Activated gamma-delta T cell treated with anti-CD3 and anti-CD28 coated beads, Interleukin-2, amount 50 U/mL, for 16 hours (primary cell): ENCODE results near the gene POU1F1.
"Not testable (repeated sequence)": the region's sequence is repeated elsewhere in the genome, so short reads cannot be mapped to it uniquely, and the experiment has no call there.

Source experiments
- DNase-seq: peaks from one replicate; pipeline ENCODE4 v3.0.0-alpha.2; 2020; ENCODE audit warnings: low read depth

Gene POU1F1, protein sequence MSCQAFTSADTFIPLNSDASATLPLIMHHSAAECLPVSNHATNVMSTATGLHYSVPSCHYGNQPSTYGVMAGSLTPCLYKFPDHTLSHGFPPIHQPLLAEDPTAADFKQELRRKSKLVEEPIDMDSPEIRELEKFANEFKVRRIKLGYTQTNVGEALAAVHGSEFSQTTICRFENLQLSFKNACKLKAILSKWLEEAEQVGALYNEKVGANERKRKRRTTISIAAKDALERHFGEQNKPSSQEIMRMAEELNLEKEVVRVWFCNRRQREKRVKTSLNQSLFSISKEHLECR

DNA sequence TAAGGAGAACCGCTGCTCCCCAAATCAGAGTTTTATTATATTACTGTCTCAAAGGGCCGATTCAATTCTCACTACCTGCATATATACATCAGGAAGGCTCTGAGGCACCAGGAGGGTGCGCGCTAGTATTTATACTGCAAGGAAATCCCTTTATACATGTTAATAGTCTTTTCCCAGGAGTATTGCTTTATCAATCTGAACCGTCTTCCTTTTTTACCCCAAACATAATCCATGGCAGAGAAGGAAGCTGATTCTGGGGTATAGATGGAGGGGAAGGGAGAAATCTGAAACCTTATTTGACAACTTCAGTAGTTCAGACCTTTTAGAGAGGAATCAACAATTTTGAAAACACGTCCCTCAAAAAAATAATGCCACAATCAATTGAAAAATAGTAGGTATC lies at the start of gene POU1F1:
TSS of gene POU1F1 (minus strand) at position 101 of the 400 bp plus-strand sequence. CDS start 122 bp downstream, outside the sequence.
- DNase-seq = no peak

DNA sequence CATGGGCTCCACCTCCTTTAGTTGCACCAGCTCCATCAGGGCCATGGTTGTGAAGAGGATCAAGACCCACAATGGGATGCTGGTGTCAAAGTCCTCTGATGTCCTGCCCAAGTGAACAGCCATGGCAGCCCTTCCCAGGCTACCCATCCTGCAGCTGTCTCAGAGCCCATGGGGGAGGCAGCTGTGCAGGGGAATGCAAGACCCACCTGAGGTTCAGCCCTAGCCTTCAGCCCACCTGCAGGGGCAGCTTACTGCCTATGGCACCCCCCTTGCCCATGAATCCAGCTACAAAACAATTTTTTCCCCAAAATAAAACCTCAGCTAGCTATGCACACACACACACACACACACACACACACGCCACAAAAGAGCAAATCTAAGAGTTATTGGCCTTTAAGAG lies 48.2 kb upstream of the POU1F1 start:
- no peak for DNase-seq

DNA sequence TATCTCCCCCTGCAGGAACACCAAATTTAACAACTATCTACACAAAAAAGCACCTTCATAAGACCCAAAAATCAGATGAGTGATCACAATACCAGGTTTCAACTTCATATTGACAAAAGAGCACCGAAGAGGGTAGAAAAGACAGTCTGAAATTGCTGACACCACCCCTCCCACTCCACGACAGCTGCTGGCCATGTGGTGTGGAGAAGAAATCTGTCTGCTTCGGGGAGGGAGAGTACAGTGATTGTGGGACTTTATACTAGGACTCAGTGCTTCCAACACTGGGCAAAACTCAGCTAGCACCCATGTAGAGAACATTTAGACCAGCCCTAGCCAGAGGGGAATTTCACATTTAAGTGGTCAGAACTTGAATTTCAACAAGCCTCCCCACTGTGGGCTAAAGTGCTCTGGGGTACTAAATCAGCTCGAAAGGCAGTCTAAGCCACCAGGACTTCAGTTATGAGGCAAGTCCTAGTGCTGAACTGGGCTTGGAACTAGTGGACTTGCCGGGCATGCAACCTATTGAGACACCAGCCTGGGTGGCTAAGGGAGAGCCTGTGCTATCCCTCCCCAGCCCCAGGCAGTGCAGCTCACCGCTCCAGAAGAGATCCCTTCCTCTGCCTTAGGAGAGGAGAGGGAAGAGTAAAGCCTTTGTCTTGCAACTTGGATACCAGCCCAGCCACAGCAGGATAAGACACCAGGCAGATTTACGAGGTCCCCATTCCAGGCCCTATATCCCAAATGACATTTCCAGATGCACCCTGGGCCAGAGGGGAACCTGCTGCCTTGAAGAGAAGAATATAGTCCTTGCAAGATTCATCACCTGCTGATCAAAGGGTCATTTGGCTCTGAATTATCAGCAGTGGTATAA lies 44.6 kb upstream of the POU1F1 start:
- DNase-seq = no peak

DNA sequence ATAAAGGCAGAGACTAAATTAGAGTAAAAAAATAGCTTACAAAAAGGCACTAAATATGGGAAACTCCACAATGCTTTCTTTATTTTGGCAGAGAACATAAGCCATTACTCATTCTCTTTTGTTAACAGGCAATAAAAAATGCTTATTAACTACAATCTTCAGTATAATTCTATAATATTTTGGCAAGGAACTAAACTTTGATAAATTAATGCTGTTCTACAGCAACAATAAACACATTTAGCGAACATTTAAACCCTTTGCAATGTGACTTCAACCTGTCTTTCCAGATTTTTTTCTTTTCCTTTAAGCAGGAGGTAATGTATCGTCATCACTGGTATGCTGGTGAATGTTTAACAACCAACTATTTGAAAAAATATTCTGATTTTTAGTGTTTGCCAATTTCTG lies 42.2 kb upstream of the POU1F1 start:
- no peak for DNase-seq

GRCh38 chr3:87317779-87318178 lies 41.4 kb upstream of the POU1F1 start:
- DNase-seq = no peak

- DNase-seq = no peak
Observed at GRCh38 chr3:87313641-87314040, 37.3 kb upstream of the POU1F1 start.

- DNase-seq = no peak
Observed at GRCh38 chr3:87311309-87311708, 34.9 kb upstream of the POU1F1 start.

GRCh38 chr3:87309601-87310000 lies 33.2 kb upstream of the POU1F1 start:
- DNase-seq = no peak

- no peak for DNase-seq
Observed at GRCh38 chr3:87307805-87308204, 31.4 kb upstream of the POU1F1 start.

DNA sequence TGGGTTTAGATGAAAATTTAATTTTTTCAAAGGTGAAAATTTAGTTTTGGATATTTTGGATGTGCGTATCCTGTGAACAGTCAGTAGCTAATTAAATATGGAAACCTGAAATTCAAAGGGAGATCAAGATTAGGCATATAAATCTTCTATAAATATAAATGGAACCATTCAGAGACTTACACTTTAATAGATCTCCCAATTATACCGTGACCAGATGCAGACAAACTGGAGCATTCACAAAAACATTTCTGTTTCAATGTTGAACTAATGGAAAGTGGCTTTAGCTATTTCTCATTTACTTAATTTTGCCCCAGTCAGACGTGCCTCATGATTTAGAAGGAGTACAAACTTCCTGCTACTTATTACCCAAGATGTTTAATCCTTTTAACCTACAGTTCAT lies 29.1 kb upstream of the POU1F1 start:
- DNase-seq = no peak

DNA sequence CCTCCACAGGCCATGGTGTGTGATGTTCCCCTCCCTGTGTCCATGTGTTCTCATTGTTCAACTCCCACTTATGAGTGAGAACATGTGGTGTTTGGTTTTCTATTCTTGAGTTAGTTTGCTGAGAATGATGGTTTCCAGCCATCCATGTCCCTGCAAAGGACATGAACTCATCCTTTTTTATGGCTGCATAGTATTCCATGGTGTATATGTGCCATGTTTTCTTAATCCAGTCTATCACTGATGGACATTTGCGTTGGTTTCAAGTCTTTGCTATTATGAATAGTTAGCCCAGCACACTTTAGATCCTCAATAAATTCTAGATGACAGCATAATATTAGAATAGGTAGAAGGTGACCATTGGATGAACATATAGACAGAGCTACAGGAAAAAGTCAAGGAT lies 28.6 kb upstream of the POU1F1 start:
- DNase-seq = not testable (repeated sequence)

DNA sequence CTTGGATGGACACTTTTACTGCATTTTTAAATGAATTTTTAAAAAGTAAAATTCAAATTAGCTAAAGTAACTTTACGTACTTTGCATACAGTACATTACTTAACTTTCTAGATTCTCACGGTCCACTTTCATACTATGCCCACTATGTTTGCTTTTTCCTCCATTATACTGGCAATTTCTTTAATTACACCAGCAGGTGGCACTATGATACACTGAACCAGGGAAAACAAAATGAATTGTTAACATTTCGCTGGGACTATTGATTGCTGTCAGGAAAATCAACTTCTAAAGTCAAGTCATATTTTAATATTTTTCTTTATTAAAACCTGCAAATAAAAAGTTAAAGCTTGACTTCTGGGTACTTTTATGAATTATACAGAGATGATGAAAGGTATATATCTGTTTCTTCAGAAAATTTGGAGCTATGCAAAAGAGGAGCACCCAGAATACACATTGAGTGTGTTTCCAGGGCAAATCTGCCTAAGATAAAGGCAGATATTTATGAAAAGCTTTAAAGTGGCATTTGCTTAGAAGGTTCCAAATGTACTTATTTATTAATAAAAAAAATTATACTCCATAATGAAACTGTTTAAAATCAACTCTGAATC lies 21.8 kb upstream of the POU1F1 start:
- no peak for DNase-seq

DNA sequence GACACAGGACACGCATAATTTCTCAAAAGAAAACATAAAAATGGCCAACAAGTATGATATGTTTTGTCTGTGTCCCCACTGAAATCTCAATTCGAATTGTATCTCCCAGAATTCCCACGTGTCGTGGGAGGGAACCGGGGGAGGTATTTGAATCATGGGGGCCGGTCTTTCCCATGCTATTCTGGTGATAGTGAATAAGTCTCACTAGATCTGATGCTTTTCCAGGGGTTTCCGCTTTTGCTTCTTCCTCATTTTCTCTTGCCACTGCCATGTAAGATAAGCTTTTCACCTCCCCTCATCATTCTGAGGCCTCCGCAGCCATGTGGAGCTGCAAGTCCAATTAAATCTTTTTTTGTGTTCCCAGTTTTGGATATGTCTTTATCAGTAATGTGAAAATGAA lies 12.1 kb upstream of the POU1F1 start:
- no peak for DNase-seq

GRCh38 chr3:87287011-87287410 lies 10.6 kb upstream of the POU1F1 start:
- DNase-seq = no peak

GRCh38 chr3:87272718-87273341 lies 3.6 kb downstream of the POU1F1 start:
- no peak for DNase-seq

GRCh38 chr3:87270908-87271700 lies 5.3 kb downstream of the POU1F1 start:
- DNase-seq = no peak

- no peak for DNase-seq
Observed at GRCh38 chr3:87269723-87270122, 6.7 kb downstream of the POU1F1 start.

DNA sequence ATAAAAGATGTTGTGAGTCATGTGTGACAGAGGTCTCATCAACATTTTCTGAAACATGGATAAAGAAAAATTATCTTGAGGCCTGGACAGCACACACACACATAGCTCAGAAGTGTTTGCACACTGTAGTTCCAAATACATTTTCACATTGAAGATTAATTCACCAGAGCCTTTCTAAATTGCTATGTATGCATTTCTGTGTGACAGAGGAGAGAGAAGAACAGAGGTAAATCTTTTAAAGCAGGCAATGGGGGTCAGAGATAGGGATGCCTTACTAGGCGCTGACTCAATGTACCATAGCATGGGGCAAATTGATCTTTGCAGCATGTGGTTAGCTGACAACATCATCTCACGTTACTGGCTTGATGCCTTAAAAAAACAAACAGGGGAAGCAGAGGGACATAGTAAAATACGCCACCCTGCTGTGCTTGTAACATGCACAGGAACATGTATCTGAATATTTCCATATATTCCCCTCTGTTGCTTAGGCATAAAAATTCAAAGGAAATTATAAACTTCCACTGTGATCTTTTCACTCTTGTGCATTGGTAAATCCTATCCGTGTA lies 7.7 kb downstream of the POU1F1 start:
- no peak for DNase-seq

GRCh38 chr3:87267953-87268645 lies 8.3 kb downstream of the POU1F1 start:
- no peak for DNase-seq

DNA sequence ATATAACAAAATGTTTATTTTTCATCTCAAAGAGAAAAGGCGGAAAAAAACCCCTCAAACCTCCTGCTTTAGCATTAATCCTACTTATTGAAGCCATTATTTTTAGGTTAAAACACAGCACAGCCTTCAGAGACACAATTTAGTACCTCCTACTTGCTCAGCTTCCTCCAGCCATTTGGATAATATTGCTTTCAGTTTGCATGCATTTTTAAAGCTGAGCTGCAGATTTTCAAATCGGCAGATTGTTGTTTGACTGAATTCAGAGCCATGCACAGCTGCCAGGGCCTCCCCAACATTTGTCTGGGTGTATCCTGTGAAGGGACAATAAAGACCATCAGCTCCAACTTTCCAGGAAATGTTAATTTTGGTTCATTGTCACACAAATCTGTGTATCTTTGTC lies 14.5 kb downstream of the POU1F1 start:
- no peak for DNase-seq

- no peak for DNase-seq
Observed at GRCh38 chr3:87260270-87260669, 16.1 kb downstream of the POU1F1 start.
